GM12892 (cell line): ENCODE measurements around the gene COL23A1.

Experiments
- POLR2A ChIP-seq: IDR thresholded peaks from 2 replicates; pipeline ENCODE4 v1.6.1; 2011; ENCODE audit warnings: low read depth, low read length, control low read depth
- POLR2AphosphoS5 ChIP-seq: IDR thresholded peaks from 2 replicates; pipeline ENCODE4 v1.6.1; 2011; ENCODE audit warnings: low read depth, low read length, control low read depth
- TAF1 ChIP-seq: IDR thresholded peaks from 2 replicates; pipeline ENCODE4 v1.6.1; 2011; ENCODE audit warnings: low read depth, mild to moderate bottlenecking, control low read depth, low read length, borderline replicate concordance

GRCh38 chr5:178561746-178562264, 28.4 kb downstream of the COL23A1 start:
- TF ChIP-seq POLR2A (no peak), TAF1 (no peak), POLR2AphosphoS5 (no peak)
